Kidney (tissue), 14 donors: Measurements from ENCODE around the gene ABHD14A. TPM values are rescaled to one million over a fixed set of nuclear protein-coding genes. Genes with fewer than 3 reads are reported as not detected.
A peak's percentile ranks its signal among the peaks of the same experiment; 100 is the strongest.

Experiments
- DNase-seq, 5 donors: peaks; one replicate each; pipeline ENCODE4 v3.0.0-alpha.2; 2013 to 2020
- FAIRE-seq: peaks from 2 replicates; lab custom pipeline; 2012; peaks lifted over from hg19 to GRCh38; lab: Jason Lieb, UNC
- H3K27ac ChIP-seq, 2 donors: one replicate each; pipeline ENCODE4 v1.7.0; 2013; ENCODE audit warnings: low read depth in 2 of 2, low read length in 2 of 2, inconsistent platforms in 1 of 2
- H3K27me3 ChIP-seq: one replicate; pipeline ENCODE4 v1.7.1; 2013; ENCODE audit warnings: low read length, inconsistent platforms; ENCODE audit not compliant: control insufficient read depth, insufficient read depth
- H3K36me3 ChIP-seq, 3 donors: one replicate each; pipeline versions ENCODE4 v1.7.0 to v1.7.1; 2013; ENCODE audit warnings: low read length in 3 of 3, control low read depth in 1 of 3, inconsistent platforms in 1 of 3; ENCODE audit not compliant: insufficient read depth in 3 of 3, control insufficient read depth in 2 of 3
- H3K4me1 ChIP-seq, 3 donors: one replicate each; pipeline versions ENCODE4 v1.7.0 to v1.7.1; 2013; ENCODE audit warnings: low read length in 3 of 3, inconsistent platforms in 1 of 3, low read depth in 1 of 3; ENCODE audit not compliant: control insufficient read depth in 2 of 3, insufficient read depth in 2 of 3
- H3K4me3 ChIP-seq, 3 donors: one replicate each; pipeline versions ENCODE4 v1.7.0 to v1.8.1; 2013; ENCODE audit warnings: low read length in 3 of 3, control low read depth in 1 of 3, inconsistent platforms in 1 of 3
- H3K9ac ChIP-seq, 3 donors: one replicate each; pipeline versions ENCODE4 v1.7.0 to v1.7.1; 2013; ENCODE audit warnings: low read length in 3 of 3, control low read depth in 1 of 3, inconsistent platforms in 1 of 3
- H3K9me3 ChIP-seq, 3 donors: one replicate each; pipeline versions ENCODE4 v1.7.0 to v1.7.1; 2013; ENCODE audit warnings: low read length in 3 of 3, control low read depth in 1 of 3, inconsistent platforms in 1 of 3; ENCODE audit not compliant: control insufficient read depth in 2 of 3, insufficient read depth in 1 of 3
- intact Hi-C: fragments of 100-400 bp; cut with DNase I; formaldehyde crosslinking; loops from one replicate; pipeline ENCODE4 v1.11.1; 2022
- polyA plus RNA-seq: library from polyadenylated mRNA; stranded (reverse); fragments of 350-450 nt; fragmentation: Illumina TruSeq; extraction: RNeasy Lipid Tissue Mini Kit (QIAGEN cat#74804); gene quantifications from one replicate; pipeline ENCODE4 v1.2.3, GENCODE V29; 2014; ENCODE audit warnings: low read depth, low replicate concordance; ENCODE audit not compliant: insufficient read depth
- total RNA-seq: library from RNA; stranded (reverse); fragmentation: NEBNext Ultra II Directional; extraction: Animal tissue kit (Norgen Biotek cat#: 25700); gene quantifications from one replicate; pipeline ENCODE4 v1.2.1, GENCODE V29; 2021
- TF ChIP-seq, protein P1 (sequence below): IDR thresholded peaks from 3 replicates; pipeline ENCODE4 v1.5.1; 2012; ENCODE audit warnings: mild to moderate bottlenecking, moderate library complexity, borderline replicate concordance; ENCODE audit not compliant: insufficient read depth; ENCODE audit errors: extremely low read depth
- donor health status: control.
- donor health status: control.
- donor health status: control.
- donor health status: control.
- donor health status: control.
- donor health status: DM: yes; HTN: yes; CAD: no.
- donor health status: Normal renal cell carcinoma (clear cell type).

Gene ABHD14A
- total and polyA plus RNA-seq, 2 donors from 2014 or later = 20.7 to 50.5 TPM

- DNase-seq = peak in 2 of 5 donors; percentile 36 to 51
Measured at GRCh38 chr3:51940648-51941462, 34.0 kb upstream of the ABHD14A start.

GRCh38 chr3:51941463-51941797, 33.4 kb upstream of the ABHD14A start:
- intact Hi-C loops = no loop called here

More at GRCh38 chr3:51940648-51941462, 34.0 kb upstream of the ABHD14A start:
- peaks cover 0 to 17% (median 15%) of the 10 kb centered on the region in 3 donors for H3K4me1 ChIP-seq
- H3K9me3 ChIP-seq = no peaks in the 10 kb centered on the region
- H3K36me3 ChIP-seq = peaks cover 0 to 23% (median 13%) of the 10 kb centered on the region in 3 donors
- TF ChIP-seq, protein P1, sequence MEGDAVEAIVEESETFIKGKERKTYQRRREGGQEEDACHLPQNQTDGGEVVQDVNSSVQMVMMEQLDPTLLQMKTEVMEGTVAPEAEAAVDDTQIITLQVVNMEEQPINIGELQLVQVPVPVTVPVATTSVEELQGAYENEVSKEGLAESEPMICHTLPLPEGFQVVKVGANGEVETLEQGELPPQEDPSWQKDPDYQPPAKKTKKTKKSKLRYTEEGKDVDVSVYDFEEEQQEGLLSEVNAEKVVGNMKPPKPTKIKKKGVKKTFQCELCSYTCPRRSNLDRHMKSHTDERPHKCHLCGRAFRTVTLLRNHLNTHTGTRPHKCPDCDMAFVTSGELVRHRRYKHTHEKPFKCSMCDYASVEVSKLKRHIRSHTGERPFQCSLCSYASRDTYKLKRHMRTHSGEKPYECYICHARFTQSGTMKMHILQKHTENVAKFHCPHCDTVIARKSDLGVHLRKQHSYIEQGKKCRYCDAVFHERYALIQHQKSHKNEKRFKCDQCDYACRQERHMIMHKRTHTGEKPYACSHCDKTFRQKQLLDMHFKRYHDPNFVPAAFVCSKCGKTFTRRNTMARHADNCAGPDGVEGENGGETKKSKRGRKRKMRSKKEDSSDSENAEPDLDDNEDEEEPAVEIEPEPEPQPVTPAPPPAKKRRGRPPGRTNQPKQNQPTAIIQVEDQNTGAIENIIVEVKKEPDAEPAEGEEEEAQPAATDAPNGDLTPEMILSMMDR = no peak
- H3K27me3 ChIP-seq = no peaks in the 10 kb centered on the region
- peak overlapping the region in 2 of 3 donors; percentile 50 to 72 for H3K9ac ChIP-seq
- H3K4me3 ChIP-seq = peak overlapping the region; percentile 69 to 78 (median 70)
- no peak for FAIRE-seq
- no peak overlapping the region for H3K27ac ChIP-seq
- intact Hi-C loops = no loop called here

DNA sequence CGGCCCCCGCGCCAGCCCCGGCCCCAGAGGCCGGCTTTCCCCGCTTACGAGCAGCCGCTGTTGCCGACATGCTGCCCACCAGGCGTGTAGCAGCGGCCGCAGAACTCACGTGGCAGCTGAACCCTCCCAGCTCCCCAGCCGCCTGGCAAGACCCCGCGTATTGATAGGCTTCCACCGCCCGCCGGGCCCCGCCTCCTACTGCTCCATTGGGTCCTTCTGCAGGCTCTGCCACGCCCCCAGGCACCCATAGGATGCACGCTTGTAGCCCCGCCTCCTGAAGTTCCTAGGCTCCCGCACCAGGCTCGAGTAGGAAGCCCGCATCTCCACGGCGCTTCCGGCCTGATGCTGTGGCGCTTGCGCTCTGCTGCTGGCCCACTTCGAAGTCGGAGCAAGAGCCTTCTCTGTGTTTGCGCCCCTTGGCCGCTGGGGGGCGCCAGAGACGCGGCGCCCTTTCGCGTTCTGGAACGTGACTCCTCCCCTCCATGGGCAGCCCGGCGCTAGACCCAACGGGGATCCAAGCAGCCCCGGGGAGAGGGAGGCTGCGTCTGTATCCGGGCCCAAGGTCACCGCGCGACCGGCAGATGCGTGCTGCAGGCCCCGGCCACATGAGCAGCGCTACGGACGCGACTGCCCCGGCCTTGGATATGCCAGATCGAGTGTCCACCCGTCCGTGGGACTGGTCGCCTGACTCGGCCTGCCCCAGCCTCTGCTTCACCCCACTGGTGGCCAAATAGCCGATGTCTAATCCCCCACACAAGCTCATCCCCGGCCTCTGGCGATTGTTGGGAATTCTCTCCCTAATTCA, 32.9 kb upstream of the ABHD14A start, which contains the start of the genes PARP3 and RRP9:
Gene PARP3, plus strand, starts transcription at position 566 of the 805 bp plus-strand sequence. CDS start 993 bp downstream, outside the sequence.
Gene RRP9, minus strand, starts transcription at position 107 of the 805 bp plus-strand sequence. Its CDS starts 37 bp downstream, at position 70.
- Histone ChIP-seq H3K9ac (peak within 1 kb of the TSS; percentile 50 to 95 (median 78)), H3K27ac (peak within 1 kb of the TSS; percentile 95 to 96), H3K9me3 (no peaks in the 10 kb centered on the region), H3K36me3 (peaks cover 0 to 15% (median 6%) of the 10 kb centered on the region in 3 donors), H3K27me3 (no peaks in the 10 kb centered on the region), H3K4me1 (peaks cover 0 to 17% (median 15%) of the 10 kb centered on the region in 3 donors), H3K4me3 (peak within 1 kb of the TSS; percentile 69 to 85 (median 70))
- TF ChIP-seq, protein P1 = peak; percentile 99
- intact Hi-C loops = no loop called here
- FAIRE-seq = peak; percentile 99
- peak; percentile 100 for DNase-seq

More at GRCh38 chr3:51941463-51941797, 33.4 kb upstream of the ABHD14A start:
- DNase-seq (no peak), FAIRE-seq (no peak)
- no peaks in the 10 kb centered on the region for H3K27me3 ChIP-seq
- peak overlapping the region; percentile 50 to 72 (median 55) for H3K9ac ChIP-seq
- H3K4me1 ChIP-seq = peaks cover 0 to 17% (median 15%) of the 10 kb centered on the region in 3 donors
- TF ChIP-seq, protein P1 = no peak
- peaks cover 0 to 20% (median 10%) of the 10 kb centered on the region in 3 donors for H3K36me3 ChIP-seq
- no peaks in the 10 kb centered on the region for H3K9me3 ChIP-seq
- H3K27ac ChIP-seq = peak overlapping the region in 1 of 2 donors; percentile 32
- H3K4me3 ChIP-seq = peak overlapping the region; percentile 69 to 78 (median 70)
